IPS-18c (cell line): ENCODE results near the gene CPB1.

Experiments used
- H3K4me3 ChIP-seq: 2 replicates; pipeline ENCODE4 v1.7.0; 2013; ENCODE audit warnings: low read depth, mild to moderate bottlenecking, low read length, moderate library complexity; ENCODE audit not compliant: insufficient read depth
- H3K9me3 ChIP-seq: one replicate; pipeline ENCODE4 v1.6.1; 2013; ENCODE audit warnings: mild to moderate bottlenecking, low read length, moderate library complexity; ENCODE audit not compliant: control insufficient read depth, insufficient read depth

The CPB1 gene

DNA sequence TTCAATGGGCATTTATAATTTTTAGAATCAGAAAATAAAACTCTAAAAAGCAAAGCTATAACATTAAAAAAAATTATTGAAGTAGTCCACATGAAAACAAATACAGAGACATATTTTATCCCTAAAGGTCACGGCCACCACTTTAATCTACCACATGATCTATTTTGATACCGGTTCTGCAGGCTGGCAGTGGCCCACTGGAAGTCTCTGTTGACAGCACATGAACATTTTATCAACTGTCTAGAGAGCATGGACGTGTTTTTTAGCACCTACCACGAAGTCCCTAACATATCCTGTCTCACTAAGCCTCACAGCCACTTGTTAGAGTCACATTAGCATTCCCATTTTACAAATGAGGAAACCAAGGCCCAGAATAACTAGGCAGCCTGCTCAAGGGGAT, 35.7 kb downstream of the CPB1 start:
- H3K4me3 ChIP-seq: no peak overlapping the region
- H3K9me3 ChIP-seq: no peaks in the 10 kb centered on the region

DNA sequence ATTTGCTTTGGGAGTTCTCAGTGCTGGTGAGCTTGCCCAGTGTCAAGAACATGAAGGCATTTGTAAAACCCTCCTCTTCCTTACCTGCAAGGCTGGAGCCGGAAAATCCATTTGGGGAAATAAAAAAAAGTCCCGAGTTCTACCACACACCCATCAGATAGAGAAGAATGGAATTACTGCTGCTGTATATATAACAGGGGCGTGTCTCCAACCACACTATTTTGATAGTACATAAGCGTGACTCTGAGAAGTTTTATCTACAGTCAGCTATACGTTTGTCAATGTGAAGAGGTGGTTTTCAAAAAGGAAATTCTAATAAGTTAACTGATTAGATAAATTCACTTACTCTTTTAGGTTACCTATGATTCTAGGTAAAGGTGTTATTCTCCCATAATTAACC, 36.2 kb downstream of the CPB1 start:
- no peaks in the 10 kb centered on the region for H3K9me3 ChIP-seq
- H3K4me3 ChIP-seq: no peak overlapping the region

GRCh38 chr3:148865049-148865448, 37.4 kb downstream of the CPB1 start, which contains the start of gene CPA3:
Gene CPA3 (plus strand): TSS chr3:148865296. CDS start chr3:148865308, 12 bp downstream.
- no peaks in the 10 kb centered on the region for H3K9me3 ChIP-seq
- no peak within 1 kb of the TSS for H3K4me3 ChIP-seq

GRCh38 chr3:148866261-148866660, 38.6 kb downstream of the CPB1 start:
- no peaks in the 10 kb centered on the region for H3K9me3 ChIP-seq
- no peak overlapping the region for H3K4me3 ChIP-seq

DNA sequence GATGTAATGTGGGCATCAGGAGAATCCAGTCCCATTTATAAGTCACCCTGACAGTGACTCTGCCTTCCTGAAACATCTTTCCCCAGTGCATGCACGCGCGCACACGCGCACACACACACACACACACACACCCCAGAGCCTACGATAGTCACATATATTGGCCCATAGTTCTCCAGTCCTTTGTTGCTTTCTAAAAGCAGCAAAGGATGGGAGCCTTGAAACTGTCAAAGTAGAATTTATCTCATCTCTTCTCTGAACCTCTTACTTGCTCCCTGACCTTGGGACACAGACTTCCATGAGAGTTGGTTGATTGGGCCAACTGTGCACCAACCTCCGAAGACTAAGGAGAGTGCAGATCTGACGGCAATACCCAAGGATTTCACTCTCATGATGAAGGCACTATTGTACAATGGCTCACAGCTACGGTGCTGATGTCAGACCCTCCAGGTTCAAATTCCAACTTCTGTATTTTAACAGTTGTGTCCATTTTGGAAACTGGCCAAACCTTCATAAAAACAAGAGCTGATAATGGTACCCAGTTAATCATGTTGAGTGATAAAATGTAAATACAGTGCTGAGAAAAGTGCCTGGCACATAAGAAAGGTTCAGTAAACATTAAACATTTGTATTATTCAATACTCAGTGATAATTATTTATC, 45.8 kb downstream of the CPB1 start:
- no peaks in the 10 kb centered on the region for H3K9me3 ChIP-seq

DNA sequence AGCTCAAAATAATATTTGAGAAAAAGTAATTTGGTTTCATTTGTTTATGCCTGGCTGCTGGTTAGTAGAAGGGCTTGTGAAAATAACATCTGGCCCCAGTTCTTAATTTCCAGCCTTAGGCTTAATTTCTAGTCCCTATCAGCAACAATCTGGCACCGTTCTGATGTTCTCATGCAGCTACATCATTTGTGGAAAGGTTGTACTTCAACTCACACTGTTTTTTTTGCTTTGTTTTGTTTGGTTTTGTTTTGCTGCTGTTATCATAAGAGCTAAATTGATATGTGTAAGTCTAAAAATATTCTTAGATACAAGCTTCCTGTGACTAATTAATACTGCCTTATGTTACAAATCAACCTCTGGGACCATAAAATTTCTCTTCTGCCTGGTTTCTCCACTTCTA, 46.4 kb downstream of the CPB1 start:
- Histone ChIP-seq H3K9me3 (no peaks in the 10 kb centered on the region), H3K4me3 (no peak overlapping the region)

More for the DNA sequence above, 45.8 kb downstream of the CPB1 start:
- no peak overlapping the region for H3K4me3 ChIP-seq

GRCh38 chr3:148878095-148878494, 50.5 kb downstream of the CPB1 start:
- Histone ChIP-seq H3K4me3 (no peak overlapping the region), H3K9me3 (no peaks in the 10 kb centered on the region)

- H3K9me3 ChIP-seq: no peaks in the 10 kb centered on the region
- H3K4me3 ChIP-seq: no peak overlapping the region
Observed at GRCh38 chr3:148879256-148879655, 51.6 kb downstream of the CPB1 start.

DNA sequence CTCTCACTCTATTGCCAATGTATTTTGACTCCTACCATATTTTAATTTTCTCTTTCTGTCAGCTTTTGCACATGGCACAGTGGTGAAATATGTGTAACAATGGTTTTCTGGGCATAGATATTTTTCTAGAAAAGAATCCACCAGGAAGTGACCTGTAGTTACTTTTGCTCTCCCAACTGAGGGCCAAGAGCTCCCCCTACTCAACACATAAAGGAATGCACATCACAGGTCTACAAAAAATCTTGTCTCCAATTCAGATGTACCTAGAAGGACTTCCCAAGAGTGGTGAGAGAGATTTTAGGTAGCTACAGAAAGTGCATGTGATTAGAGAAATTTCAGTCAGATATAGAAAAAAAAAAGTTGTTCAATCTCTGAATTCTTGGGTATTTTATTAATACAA, 53.1 kb downstream of the CPB1 start:
- H3K9me3 ChIP-seq: no peaks in the 10 kb centered on the region
- H3K4me3 ChIP-seq: no peak overlapping the region

DNA sequence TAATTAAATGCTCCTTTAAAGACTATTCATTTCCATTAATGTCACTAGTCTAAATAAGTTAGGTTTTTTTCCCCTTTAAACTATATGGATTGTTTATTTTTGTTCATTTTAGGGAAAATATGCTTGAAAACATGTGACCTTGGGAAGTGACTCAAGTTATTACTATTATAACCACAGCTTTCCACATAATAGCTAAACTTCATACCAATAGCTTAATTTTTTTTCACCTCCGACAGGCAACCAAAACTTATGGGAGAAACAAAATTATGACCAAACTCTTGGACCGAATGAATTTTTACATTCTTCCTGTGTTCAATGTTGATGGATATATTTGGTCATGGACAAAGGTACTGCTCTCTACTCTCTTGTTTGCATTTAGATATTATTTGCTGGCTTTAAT, 53.7 kb downstream of the CPB1 start:
- Histone ChIP-seq H3K9me3 (no peaks in the 10 kb centered on the region), H3K4me3 (no peak overlapping the region)

- Histone ChIP-seq H3K9me3 (no peaks in the 10 kb centered on the region), H3K4me3 (no peak overlapping the region)
Observed at GRCh38 chr3:148882288-148882687, 54.7 kb downstream of the CPB1 start.

- Histone ChIP-seq H3K9me3 (no peaks in the 10 kb centered on the region), H3K4me3 (no peak overlapping the region)
Observed at GRCh38 chr3:148883163-148883562, 55.6 kb downstream of the CPB1 start.

DNA sequence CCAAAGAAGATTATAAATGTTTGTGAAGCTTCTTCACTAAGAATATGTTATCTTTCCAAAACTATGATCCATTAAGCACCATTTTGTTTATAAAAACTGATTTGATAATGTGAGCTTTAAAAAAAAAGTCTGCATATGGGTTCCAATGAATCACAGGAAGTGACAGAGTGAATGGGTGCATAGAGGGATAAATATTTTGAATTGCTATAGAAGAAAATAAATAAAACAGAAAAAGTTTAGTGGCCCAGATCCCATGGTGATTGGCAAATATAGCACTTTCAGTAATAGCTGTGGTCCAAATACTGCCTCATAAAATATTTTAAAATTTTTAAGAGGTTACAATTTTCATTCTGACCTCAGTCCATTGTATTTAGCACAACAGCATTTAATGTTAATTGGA, 56.6 kb downstream of the CPB1 start:
- no peak overlapping the region for H3K4me3 ChIP-seq

DNA sequence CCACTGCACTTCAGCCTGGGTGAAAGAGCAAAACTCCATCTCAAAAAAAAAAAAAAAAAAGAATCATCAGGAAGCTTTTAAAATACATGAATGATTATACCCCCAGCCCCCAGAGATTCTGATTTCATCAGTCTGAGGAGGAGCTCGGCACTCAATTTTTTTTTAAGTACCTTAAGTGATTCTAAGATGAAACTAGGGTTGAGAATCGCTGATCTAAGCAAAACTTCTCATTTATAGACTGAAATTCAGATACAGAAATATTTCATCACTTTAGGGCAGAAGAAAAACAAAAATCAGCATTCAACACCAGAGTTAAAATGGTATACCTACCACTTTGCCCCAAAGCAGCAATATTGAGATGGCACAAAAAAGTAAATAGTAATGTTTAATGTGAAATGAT, 62.2 kb downstream of the CPB1 start:
- Histone ChIP-seq H3K9me3 (no peaks in the 10 kb centered on the region), H3K4me3 (no peak overlapping the region)

More for the DNA sequence above, 56.6 kb downstream of the CPB1 start:
- H3K9me3 ChIP-seq: no peaks in the 10 kb centered on the region

GRCh38 chr3:148896062-148896461, 68.5 kb downstream of the CPB1 start:
- Histone ChIP-seq H3K4me3 (no peak overlapping the region), H3K9me3 (no peaks in the 10 kb centered on the region)

DNA sequence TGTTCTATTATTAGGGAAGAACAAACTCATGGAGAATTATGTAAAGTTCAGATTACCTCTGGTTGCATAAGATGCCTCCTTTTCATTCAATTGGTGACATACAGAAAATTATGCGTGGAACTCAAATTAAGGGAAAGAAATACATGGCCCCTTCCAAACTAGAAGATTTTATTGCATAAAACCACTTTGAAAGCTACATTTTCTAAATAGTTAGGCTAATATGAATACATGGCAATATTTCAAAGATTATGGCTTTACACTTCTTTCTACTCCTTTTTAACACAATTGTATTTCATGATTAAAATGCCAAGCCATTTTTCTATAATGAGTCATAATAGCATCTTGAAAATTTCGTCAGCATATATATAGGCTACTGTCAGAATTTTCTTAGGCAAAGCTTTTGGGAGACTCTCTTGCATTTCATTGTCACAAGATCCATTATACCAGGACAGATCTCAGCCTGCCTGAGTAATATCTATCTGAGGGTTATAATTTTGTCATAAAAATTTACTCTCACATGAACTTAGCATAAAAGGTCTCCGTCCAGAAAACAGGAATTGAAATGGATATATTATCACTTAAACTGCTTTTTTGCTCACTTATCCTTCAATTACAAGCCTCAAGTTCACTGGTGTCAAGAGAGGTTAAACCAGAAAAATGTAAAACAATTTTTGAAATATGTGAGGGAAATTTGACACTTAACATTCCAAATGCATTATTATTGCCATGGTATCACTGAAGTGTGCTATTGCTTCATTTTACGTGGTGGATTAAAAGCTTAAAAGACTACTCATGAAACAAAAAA, 74.6 kb downstream of the CPB1 start:
- Histone ChIP-seq H3K9me3 (no peaks in the 10 kb centered on the region), H3K4me3 (no peak overlapping the region)

- Histone ChIP-seq H3K9me3 (no peaks in the 10 kb centered on the region), H3K4me3 (no peak overlapping the region)
Observed at GRCh38 chr3:148903022-148903442, 75.4 kb downstream of the CPB1 start.

DNA sequence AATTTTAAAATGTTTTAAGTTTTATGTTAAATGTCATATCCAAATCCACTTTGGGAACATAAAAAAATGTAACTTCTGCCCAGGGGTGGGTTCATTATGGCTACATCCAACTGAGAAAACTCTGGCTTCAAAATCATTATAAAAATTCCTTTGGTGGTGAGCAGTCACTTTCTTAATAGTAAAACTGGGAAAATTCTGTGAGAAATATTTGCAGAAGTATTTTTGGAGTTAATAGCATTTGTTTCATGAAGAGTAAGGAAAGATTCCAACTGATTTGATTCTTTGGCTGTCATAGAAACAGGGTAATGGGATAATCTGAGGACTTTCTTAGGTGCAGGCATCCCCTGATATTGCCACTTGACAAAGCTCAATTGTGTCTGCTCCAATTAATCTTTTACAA, 76.3 kb downstream of the CPB1 start:
- Histone ChIP-seq H3K9me3 (no peaks in the 10 kb centered on the region), H3K4me3 (no peak overlapping the region)
